Measurements from ENCODE around the gene DDX59. TPM values are rescaled to one million over a fixed set of nuclear protein-coding genes. Genes with fewer than 3 reads are reported as not detected.

Gene DDX59
- total RNA-seq, 1 donor from 2014 or later: 19.6 TPM

DNA sequence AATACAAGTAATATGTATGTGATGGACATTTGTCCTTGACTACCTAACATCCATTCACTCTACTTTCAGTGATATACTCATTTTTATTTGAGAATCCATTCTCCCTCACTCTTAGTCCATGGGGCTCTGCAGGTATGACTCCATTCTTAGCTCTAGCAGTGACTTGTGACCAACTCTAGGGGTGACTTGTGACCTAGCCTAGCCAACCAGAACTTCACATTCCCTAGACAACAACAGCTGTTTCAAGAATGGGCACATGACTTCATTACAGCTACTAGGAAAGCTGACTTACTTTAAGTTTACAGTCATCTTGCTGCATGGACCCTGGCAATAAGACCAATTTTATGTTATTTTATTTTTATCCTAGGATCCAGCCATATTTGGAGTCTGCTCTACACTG lies 23.6 kb upstream of the DDX59 start:
- H3K27ac ChIP-seq: no peak overlapping the region
- DNase-seq (no peak), ATAC-seq (no peak)
- TF ChIP-seq, protein P1, sequence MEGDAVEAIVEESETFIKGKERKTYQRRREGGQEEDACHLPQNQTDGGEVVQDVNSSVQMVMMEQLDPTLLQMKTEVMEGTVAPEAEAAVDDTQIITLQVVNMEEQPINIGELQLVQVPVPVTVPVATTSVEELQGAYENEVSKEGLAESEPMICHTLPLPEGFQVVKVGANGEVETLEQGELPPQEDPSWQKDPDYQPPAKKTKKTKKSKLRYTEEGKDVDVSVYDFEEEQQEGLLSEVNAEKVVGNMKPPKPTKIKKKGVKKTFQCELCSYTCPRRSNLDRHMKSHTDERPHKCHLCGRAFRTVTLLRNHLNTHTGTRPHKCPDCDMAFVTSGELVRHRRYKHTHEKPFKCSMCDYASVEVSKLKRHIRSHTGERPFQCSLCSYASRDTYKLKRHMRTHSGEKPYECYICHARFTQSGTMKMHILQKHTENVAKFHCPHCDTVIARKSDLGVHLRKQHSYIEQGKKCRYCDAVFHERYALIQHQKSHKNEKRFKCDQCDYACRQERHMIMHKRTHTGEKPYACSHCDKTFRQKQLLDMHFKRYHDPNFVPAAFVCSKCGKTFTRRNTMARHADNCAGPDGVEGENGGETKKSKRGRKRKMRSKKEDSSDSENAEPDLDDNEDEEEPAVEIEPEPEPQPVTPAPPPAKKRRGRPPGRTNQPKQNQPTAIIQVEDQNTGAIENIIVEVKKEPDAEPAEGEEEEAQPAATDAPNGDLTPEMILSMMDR (IDR thresholded peaks at IDR 0.05): no peak
- no peak overlapping the region for H3K4me3 ChIP-seq
- H3K4me1 ChIP-seq: no peaks in the 10 kb centered on the region
- H3K27me3 ChIP-seq (ENCODE audit: low read depth): no peaks in the 10 kb centered on the region
- intact Hi-C loops (cut with DNase I): no loop called here
- no peaks in the 10 kb centered on the region for H3K9me3 ChIP-seq
- no peaks in the 10 kb centered on the region for H3K36me3 ChIP-seq

DNA sequence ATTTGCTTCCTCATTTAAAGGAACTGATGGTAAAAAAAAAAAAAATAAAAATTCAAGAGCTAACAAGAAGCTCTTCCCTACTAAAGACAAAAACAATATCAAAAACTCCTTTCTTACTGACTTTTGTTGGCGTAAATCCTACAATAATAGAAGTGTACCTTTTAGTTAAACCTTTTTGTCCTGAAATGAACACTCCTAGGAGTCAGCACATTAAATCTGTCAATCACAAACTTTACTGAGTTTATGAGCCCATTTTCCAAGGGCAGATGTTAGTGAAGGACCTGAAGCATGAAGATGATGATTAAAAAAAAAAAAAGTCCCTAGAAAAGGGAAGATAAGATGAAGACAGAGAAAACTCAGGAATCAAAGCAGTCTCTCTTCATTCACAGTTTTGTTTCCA lies 22.6 kb upstream of the DDX59 start:
- intact Hi-C loops (cut with DNase I): no loop called here
- Histone ChIP-seq H3K27ac (no peak overlapping the region), H3K4me3 (no peak overlapping the region), H3K27me3 (ENCODE audit: low read depth) (no peaks in the 10 kb centered on the region), H3K36me3 (no peaks in the 10 kb centered on the region), H3K4me1 (no peaks in the 10 kb centered on the region), H3K9me3 (no peaks in the 10 kb centered on the region)
- TF ChIP-seq, protein P1 (IDR thresholded peaks at IDR 0.05): no peak
- DNase-seq (no peak), ATAC-seq (no peak)

DNA sequence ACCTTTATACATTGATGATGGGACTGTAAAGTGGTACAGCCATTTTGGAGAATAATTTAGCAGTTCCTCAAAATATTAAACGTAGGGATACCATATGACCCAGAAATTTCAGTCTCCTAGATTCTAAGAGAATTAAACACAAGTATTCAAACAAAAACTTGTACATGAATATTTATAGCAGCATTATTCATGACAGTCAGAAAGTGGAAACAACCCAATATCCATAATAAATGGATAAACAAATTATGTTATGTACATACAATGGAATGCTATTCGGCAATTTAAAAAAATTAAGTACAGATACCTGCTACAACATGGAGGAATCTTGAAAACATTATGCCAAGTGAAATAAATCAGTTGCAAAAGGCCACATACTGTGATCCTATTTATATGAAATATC lies 16.9 kb upstream of the DDX59 start:
- H3K4me1 ChIP-seq: no peaks in the 10 kb centered on the region
- H3K27me3 ChIP-seq (ENCODE audit: low read depth): no peaks in the 10 kb centered on the region
- DNase-seq (no peak), ATAC-seq (no peak)
- no peaks in the 10 kb centered on the region for H3K36me3 ChIP-seq
- H3K27ac ChIP-seq: no peak overlapping the region
- H3K9me3 ChIP-seq: no peaks in the 10 kb centered on the region
- no peak overlapping the region for H3K4me3 ChIP-seq
- TF ChIP-seq, protein P1 (IDR thresholded peaks at IDR 0.05): no peak
- intact Hi-C loops (cut with DNase I): no loop called here

DNA sequence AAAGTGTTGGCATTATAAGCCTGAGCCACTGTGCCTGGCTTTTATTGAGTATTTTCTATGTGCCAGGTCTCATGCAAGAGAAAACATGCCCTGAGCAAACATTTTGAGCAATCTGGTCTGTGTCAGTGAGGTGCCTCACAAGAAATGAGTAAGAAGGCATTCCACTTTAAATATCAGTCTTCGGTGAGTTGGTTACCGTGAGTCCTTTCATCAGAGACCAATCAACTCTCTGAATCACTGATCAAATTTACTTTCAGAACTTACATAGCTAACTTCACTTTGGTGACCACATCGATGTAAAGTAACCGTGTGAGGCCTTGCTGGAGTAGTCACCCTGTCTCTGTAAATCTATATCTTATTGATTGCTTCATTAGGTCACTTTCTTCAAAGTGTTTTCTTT lies 14.3 kb upstream of the DDX59 start:
- no peak for DNase-seq
- Histone ChIP-seq H3K4me3 (no peak overlapping the region), H3K9me3 (no peaks in the 10 kb centered on the region), H3K36me3 (no peaks in the 10 kb centered on the region), H3K27me3 (ENCODE audit: low read depth) (no peaks in the 10 kb centered on the region), H3K4me1 (no peaks in the 10 kb centered on the region), H3K27ac (no peak overlapping the region)
- no peak for ATAC-seq
- TF ChIP-seq, protein P1 (IDR thresholded peaks at IDR 0.05): no peak
- intact Hi-C loops (cut with DNase I): no loop called here

DNA sequence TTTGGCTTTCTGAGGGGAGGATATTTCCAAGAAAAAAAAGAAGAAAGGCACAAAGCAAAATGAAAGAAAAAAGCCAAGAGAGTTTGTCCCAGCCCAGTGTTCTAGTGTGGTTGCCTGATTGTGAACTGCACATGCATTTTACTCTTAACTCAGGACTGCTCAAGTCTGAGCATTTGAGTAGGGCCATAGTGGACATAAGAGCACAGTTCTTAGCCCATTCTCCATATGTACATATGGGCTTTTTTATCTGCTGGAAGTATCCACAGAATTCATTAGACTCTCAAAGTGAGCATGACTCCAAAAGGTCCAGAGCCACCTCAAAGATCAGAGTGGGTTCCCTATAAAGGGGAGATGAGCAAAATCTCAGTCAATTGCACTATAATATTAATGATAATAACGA lies 13.6 kb upstream of the DDX59 start:
- Histone ChIP-seq H3K9me3 (no peaks in the 10 kb centered on the region), H3K27ac (no peak overlapping the region), H3K4me1 (no peaks in the 10 kb centered on the region), H3K27me3 (ENCODE audit: low read depth) (no peaks in the 10 kb centered on the region), H3K36me3 (no peaks in the 10 kb centered on the region), H3K4me3 (no peak overlapping the region)
- DNase-seq (no peak), ATAC-seq (no peak)
- intact Hi-C loops (cut with DNase I): no loop called here
- TF ChIP-seq, protein P1 (IDR thresholded peaks at IDR 0.05): no peak

DNA sequence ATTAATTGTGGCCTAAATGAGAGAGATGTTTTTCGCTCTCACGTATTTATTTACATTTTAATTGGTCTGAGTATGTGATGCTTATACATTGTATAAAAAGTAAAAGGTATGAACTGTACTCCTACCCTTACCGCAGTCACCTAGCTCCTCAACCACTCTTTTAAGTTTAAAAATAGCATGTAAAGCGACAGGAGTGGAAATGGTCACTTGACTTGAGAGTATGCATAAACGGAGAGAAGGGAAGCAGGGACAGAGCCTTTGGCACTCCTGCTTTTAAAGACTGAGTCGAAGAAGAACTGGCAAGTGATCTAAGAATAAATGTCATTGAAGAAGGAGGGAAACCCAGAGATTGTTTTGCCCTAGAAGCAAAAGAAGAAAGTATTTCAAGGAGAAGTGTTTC lies 11.5 kb upstream of the DDX59 start:
- TF ChIP-seq, protein P1 (IDR thresholded peaks at IDR 0.05): no peak
- Histone ChIP-seq H3K27ac (no peak overlapping the region), H3K27me3 (ENCODE audit: low read depth) (no peaks in the 10 kb centered on the region), H3K4me1 (no peaks in the 10 kb centered on the region), H3K9me3 (no peaks in the 10 kb centered on the region), H3K4me3 (no peak overlapping the region), H3K36me3 (no peaks in the 10 kb centered on the region)
- DNase-seq: no peak
- no peak for ATAC-seq
- intact Hi-C loops (cut with DNase I): no loop called here

Data from lower lobe of right lung (tissue), 2 donors.